ENCODE results near the gene WDR49. TPM values are rescaled to one million over a fixed set of nuclear protein-coding genes. Genes with fewer than 3 reads are reported as not detected.

Gene WDR49
- total RNA-seq, 1 experiment from 2014 or later: 1.3 TPM

DNA sequence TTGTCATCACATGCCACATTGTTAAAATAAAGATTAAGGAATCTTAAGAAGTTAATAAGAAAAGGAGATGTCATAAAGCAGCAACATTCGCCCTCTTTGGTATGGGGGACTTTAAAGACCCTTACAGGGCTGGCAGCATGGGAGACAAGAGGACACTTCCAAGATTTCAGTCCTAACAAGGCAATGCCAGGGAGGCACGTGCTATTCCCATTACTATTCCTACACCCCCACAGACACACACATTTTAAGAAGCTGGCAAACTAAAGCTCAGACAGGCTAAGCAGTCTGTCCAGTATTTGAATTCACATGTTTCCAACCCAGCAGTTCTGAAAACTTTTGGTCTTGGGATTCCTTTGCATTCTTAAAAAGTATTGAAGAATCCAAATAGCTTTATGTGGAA is 80.8 kb downstream of the WDR49 start:
- Histone ChIP-seq H3K23me2 (ENCODE audit: insufficient read length, low read depth, low read length, poor library complexity, severe bottlenecking) (no peaks in the 10 kb centered on the region), H4K5ac (ENCODE audit: insufficient read length, low read depth, low read length) (no peak overlapping the region), H3K9ac (ENCODE audit: extremely low read depth, insufficient read length, low read length) (no peak overlapping the region), H2AFZ (ENCODE audit: low read length) (no peak overlapping the region), H3K56ac (ENCODE audit: insufficient read length, low read depth, low read length) (no peak overlapping the region), H2BK120ac (ENCODE audit: low read depth, low read length, poor library complexity, severe bottlenecking) (no peak overlapping the region), H3K14ac (ENCODE audit: insufficient read depth, low read length) (no peak overlapping the region), H3K79me2 (ENCODE audit: insufficient read depth, low read length) (no peaks in the 10 kb centered on the region), H3K4ac (ENCODE audit: low read depth, low read length) (no peak overlapping the region), H3K9me3 (ENCODE audit: control insufficient read depth, low read depth, low read length) (no peaks in the 10 kb centered on the region), H3K27me3 (ENCODE audit: insufficient read depth, low read length) (no peaks in the 10 kb centered on the region), H3K18ac (ENCODE audit: insufficient read length, low read depth, low read length) (no peak overlapping the region), H2BK12ac (ENCODE audit: insufficient read length, low read depth, low read length) (no peak overlapping the region), H4K91ac (ENCODE audit: insufficient read length, low read depth, low read length) (no peak overlapping the region), H4K20me1 (ENCODE audit: control insufficient read depth, insufficient read depth, insufficient read length) (no peaks in the 10 kb centered on the region), H2BK20ac (ENCODE audit: low read depth, low read length, poor library complexity, severe bottlenecking) (no peak overlapping the region), H3T11ph (ENCODE audit: low read length) (no peak overlapping the region), H3K23ac (ENCODE audit: insufficient read length, low read depth, low read length) (no peak overlapping the region), H3K4me1 (ENCODE audit: insufficient read depth, low read length) (no peaks in the 10 kb centered on the region), H4K8ac (replicated peaks; ENCODE audit: insufficient read length, low read depth, low read length) (no peak overlapping the region), H2AK5ac (ENCODE audit: insufficient read length, low read length) (no peak overlapping the region), H2BK15ac (ENCODE audit: low read depth, low read length) (no peak overlapping the region), H3K4me2 (ENCODE audit: insufficient read depth, insufficient read length, low read length) (no peak overlapping the region), H2BK5ac (ENCODE audit: insufficient read length, low read length) (no peak overlapping the region), H3K79me1 (ENCODE audit: insufficient read depth, low read depth, low read length, poor library complexity, severe bottlenecking) (no peaks in the 10 kb centered on the region), H3K27ac (ENCODE audit: insufficient read length, low read depth, low read length) (no peak overlapping the region)
- H3K9me3 Mint-ChIP-seq: no peaks in the 10 kb centered on the region
- no peak for DNase-seq
- no CpG with 5 or more reads among the region's 2 CpGs for WGBS (ENCODE audit: extremely low coverage, insufficient read length, low lambda C conversion rate)
- H3K4me1 Mint-ChIP-seq: peaks cover 7 to 11% of the 10 kb centered on the region in 2 experiments
- no peak overlapping the region for H3K4me3 Mint-ChIP-seq
- H3K27me3 Mint-ChIP-seq (ENCODE audit: low read depth): no peaks in the 10 kb centered on the region
- no peak overlapping the region for H3K27ac Mint-ChIP-seq
- TF ChIP-seq, protein P1, sequence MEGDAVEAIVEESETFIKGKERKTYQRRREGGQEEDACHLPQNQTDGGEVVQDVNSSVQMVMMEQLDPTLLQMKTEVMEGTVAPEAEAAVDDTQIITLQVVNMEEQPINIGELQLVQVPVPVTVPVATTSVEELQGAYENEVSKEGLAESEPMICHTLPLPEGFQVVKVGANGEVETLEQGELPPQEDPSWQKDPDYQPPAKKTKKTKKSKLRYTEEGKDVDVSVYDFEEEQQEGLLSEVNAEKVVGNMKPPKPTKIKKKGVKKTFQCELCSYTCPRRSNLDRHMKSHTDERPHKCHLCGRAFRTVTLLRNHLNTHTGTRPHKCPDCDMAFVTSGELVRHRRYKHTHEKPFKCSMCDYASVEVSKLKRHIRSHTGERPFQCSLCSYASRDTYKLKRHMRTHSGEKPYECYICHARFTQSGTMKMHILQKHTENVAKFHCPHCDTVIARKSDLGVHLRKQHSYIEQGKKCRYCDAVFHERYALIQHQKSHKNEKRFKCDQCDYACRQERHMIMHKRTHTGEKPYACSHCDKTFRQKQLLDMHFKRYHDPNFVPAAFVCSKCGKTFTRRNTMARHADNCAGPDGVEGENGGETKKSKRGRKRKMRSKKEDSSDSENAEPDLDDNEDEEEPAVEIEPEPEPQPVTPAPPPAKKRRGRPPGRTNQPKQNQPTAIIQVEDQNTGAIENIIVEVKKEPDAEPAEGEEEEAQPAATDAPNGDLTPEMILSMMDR (conservative IDR thresholded peaks at IDR 0.05): no peak
- H3K36me3 Mint-ChIP-seq (ENCODE audit: insufficient read depth in 1 of 3, low read depth in 3 of 3): no peaks in the 10 kb centered on the region

Data from H9 (cell line).